Endothelial cell of umbilical vein (primary cell): ENCODE data around the gene OTP. TPM values are rescaled to one million over a fixed set of nuclear protein-coding genes. Genes with fewer than 3 reads are reported as not detected.
"Not testable (repeated sequence)": the region's sequence is repeated elsewhere in the genome, so short reads cannot be mapped to it uniquely, and the experiment has no call there.

Source experiments
- BruUV-seq: library from RNA; stranded (reverse); fragments of 400-500 nt; replicated peaks from 2 replicates; lab custom pipeline; 2021; lab: Mats Ljungman, UMichigan
- CTCF ChIA-PET: fragments of 300-600, 350-600 bp; sonication (Branson Sonifier 250); formaldehyde crosslinking; loops from one replicate; lab custom pipeline; 2021; ENCODE audit warnings: antibody characterized with exemption, inconsistent platforms; lab: Charles Lee
- POLR2A ChIA-PET: fragments of 300-600, 350-600 bp; sonication (Branson Sonifier 250); formaldehyde crosslinking; loops from one replicate; lab custom pipeline; 2021; ENCODE audit warnings: antibody characterized with exemption, inconsistent platforms; lab: Charles Lee
- DNase-seq: peaks from one replicate; pipeline ENCODE4 v3.0.0-alpha.2; 2011; ENCODE audit warnings: low read depth, low spot score
- FAIRE-seq: peaks from 2 replicates; lab custom pipeline; 2011; peaks lifted over from hg19 to GRCh38; lab: Jason Lieb, UNC
- H2AFZ ChIP-seq: 2 replicates; pipeline ENCODE4 v1.6.0; 2012; ENCODE audit warnings: low read depth, low read length, control low read depth, inconsistent platforms
- H3K27ac ChIP-seq: 2 replicates; pipeline ENCODE4 v1.5.1; 2011; ENCODE audit warnings: low read depth, mild to moderate bottlenecking, control low read depth, low read length, moderate library complexity; ENCODE audit not compliant: insufficient read depth
- H3K27me3 ChIP-seq, 2 experiments: 2 replicates each; pipeline versions ENCODE4 v1.6.0 to v1.6.1; 2011; ENCODE audit warnings: low read length in 2 of 2, mixed read lengths in 1 of 2; ENCODE audit not compliant: control insufficient read depth in 2 of 2, insufficient read depth in 2 of 2
- H3K36me3 ChIP-seq, 2 experiments: 2 replicates in 1 of 2; 3 replicates in 1 of 2; pipeline ENCODE4 v1.5.1; 2011; ENCODE audit warnings: low read length in 2 of 2, mild to moderate bottlenecking in 1 of 2, moderate library complexity in 1 of 2; ENCODE audit not compliant: control insufficient read depth in 2 of 2, insufficient read depth in 2 of 2; ENCODE audit errors: extremely low read depth in 1 of 2
- H3K4me1 ChIP-seq: 3 replicates; pipeline ENCODE4 v1.5.1; 2011; ENCODE audit warnings: mild to moderate bottlenecking, low read length; ENCODE audit not compliant: control insufficient read depth, insufficient read depth; ENCODE audit errors: extremely low read depth
- H3K4me2 ChIP-seq: 2 replicates; pipeline ENCODE4 v1.6.1; 2011; ENCODE audit warnings: low read length, control low read depth, mixed read lengths; ENCODE audit not compliant: insufficient read depth
- H3K4me3 ChIP-seq, 3 experiments: fragments of 200-600 bp in 1 of 3; sonication (generic), shearing (Covaris generic) in 1 of 3; replicated peaks in 1 of 3; 2 replicates each; pipeline ENCODE4 v1.5.1; 2011 to 2016; ENCODE audit warnings: control low read depth in 3 of 3, low read length in 3 of 3, mild to moderate bottlenecking in 2 of 3, inconsistent platforms in 1 of 3, low read depth in 1 of 3, moderate library complexity in 1 of 3; ENCODE audit not compliant: insufficient read depth in 1 of 3
- H3K79me2 ChIP-seq: 2 replicates; pipeline ENCODE4 v1.6.0; 2012; ENCODE audit warnings: low read length, inconsistent platforms; ENCODE audit not compliant: control insufficient read depth, insufficient read depth
- H3K9ac ChIP-seq: replicated peaks from 2 replicates; pipeline ENCODE3; 2011; ENCODE audit warnings: low read length, control low read depth; ENCODE audit not compliant: insufficient read depth; ENCODE audit errors: extremely low read depth
- H3K9me1 ChIP-seq: replicated peaks from 3 replicates; pipeline ENCODE4 v1.6.0; 2011; ENCODE audit warnings: mild to moderate bottlenecking, low read length; ENCODE audit not compliant: control insufficient read depth, insufficient read depth; ENCODE audit errors: extremely low read depth
- H3K9me3 ChIP-seq: replicated peaks from 2 replicates; pipeline ENCODE4 v1.5.1; 2012; ENCODE audit warnings: low read length, inconsistent platforms; ENCODE audit not compliant: control insufficient read depth, insufficient read depth
- H4K20me1 ChIP-seq: replicated peaks from 2 replicates; pipeline ENCODE3; 2011; ENCODE audit warnings: mild to moderate bottlenecking, low read length; ENCODE audit not compliant: control insufficient read depth, insufficient read depth; ENCODE audit errors: extremely low read depth
- CTCF ChIP-seq, 2 donors: IDR thresholded peaks; 1 replicate in 1 of 2; 2 replicates in 1 of 2; pipeline ENCODE4 v1.5.1; 2011; ENCODE audit warnings: low read length in 2 of 2, mild to moderate bottlenecking in 2 of 2, moderate library complexity in 2 of 2, control low read depth in 1 of 2, inconsistent platforms in 1 of 2, low read depth in 1 of 2; ENCODE audit not compliant: insufficient read depth in 1 of 2; ENCODE audit errors: extremely low read depth in 1 of 2
- EZH2 ChIP-seq: IDR thresholded peaks from 2 replicates; pipeline ENCODE4 v1.6.1; 2012; ENCODE audit warnings: borderline replicate concordance, low read depth, mild to moderate bottlenecking, moderate library complexity, low read length, inconsistent platforms; ENCODE audit not compliant: severe bottlenecking
- FOS ChIP-seq: IDR thresholded peaks from 2 replicates; pipeline ENCODE4 v1.6.1; 2011; ENCODE audit warnings: mild to moderate bottlenecking, low read length, moderate library complexity, borderline replicate concordance; ENCODE audit not compliant: insufficient read depth
- GATA2 ChIP-seq: IDR thresholded peaks from 2 replicates; pipeline ENCODE4 v1.7.0; 2011; ENCODE audit warnings: low read depth, mild to moderate bottlenecking, moderate library complexity, mixed read lengths, low read length; ENCODE audit not compliant: insufficient read length, insufficient read depth
- JUN ChIP-seq: IDR thresholded peaks from 2 replicates; pipeline ENCODE4 v1.6.1; 2011; ENCODE audit warnings: borderline replicate concordance, low read depth; ENCODE audit not compliant: insufficient read length, insufficient read depth
- MAX ChIP-seq: IDR thresholded peaks from 2 replicates; pipeline ENCODE4 v1.6.1; 2011; ENCODE audit not compliant: insufficient read depth, insufficient read length
- MYC ChIP-seq: IDR thresholded peaks from one replicate; pipeline ENCODE4 v1.6.1; 2011; ENCODE audit warnings: mild to moderate bottlenecking, low read depth, low read length
- POLR2A ChIP-seq: IDR thresholded peaks from 2 replicates; pipeline ENCODE4 v1.6.1; 2012; ENCODE audit warnings: low read depth, mild to moderate bottlenecking, control low read depth, low read length
- POLR2AphosphoS5 ChIP-seq: IDR thresholded peaks from 2 replicates; pipeline ENCODE4 v1.6.1; 2012; ENCODE audit warnings: low read depth, mild to moderate bottlenecking, control low read depth, low read length, moderate library complexity; ENCODE audit not compliant: insufficient read depth
- dilution Hi-C: fragments of 300-500 bp; cut with MboI; formaldehyde crosslinking; loops from one replicate; pipeline ENCODE4 v1.15.0; 2019; ENCODE audit warnings: low sequenced_read_pairs; ENCODE audit not compliant: extremely low pct_ligation_motif_present
- intact Hi-C: fragments of 100-400 bp; cut with micrococcal nuclease; formaldehyde crosslinking; loops from one replicate; pipeline ENCODE4 v1.10.0; 2022
- polyA plus RNA-seq, 4 experiments: library from polyadenylated mRNA; depleted of rRNA in 3 of 4; stranded (reverse) in 3 of 4; unstranded in 1 of 4; fragments of >200 nt; gene quantifications; 2 replicates each; pipeline versions ENCODE4 v1.2.1 to v1.2.3, GENCODE V29; 2011 to 2012; ENCODE audit warnings: missing spikeins in 1 of 4
- total RNA-seq: library from RNA; stranded (reverse); gene quantifications from 2 replicates; pipeline ENCODE4 v1.2.3, GENCODE V29; 2021

Gene OTP
- total and polyA plus RNA-seq, 2 donors (not counting 3 experiments of a cell fraction or from before 2014, with no cell fraction given), result not detected

- H3K4me3 ChIP-seq, result no peak overlapping the region
- peaks cover 8 to 11% of the 10 kb centered on the region in 2 experiments for H3K27me3 ChIP-seq
- no peaks in the 10 kb centered on the region for H3K4me1 ChIP-seq
- H2AFZ ChIP-seq, result no peak overlapping the region
- dilution Hi-C loops, result no loop called here
- no peaks in the 10 kb centered on the region for H3K36me3 ChIP-seq
- H3K27ac ChIP-seq, result no peak overlapping the region
- ChIA-PET CTCF (no interaction called here), POLR2A (no interaction called here)
- no peak for DNase-seq
- H4K20me1 ChIP-seq, result no peaks in the 10 kb centered on the region
- no peak overlapping the region for H3K4me2 ChIP-seq
- TF ChIP-seq EZH2 (no peak), GATA2 (no peak), POLR2AphosphoS5 (no peak), POLR2A (no peak), CTCF (IDR thresholded peaks at IDR 0.05; ENCODE audit: extremely low read depth in 1 of 2, insufficient read depth in 1 of 2, low read depth in 1 of 2, low read length in 2 of 2) (no peak), MAX (no peak), FOS (no peak), JUN (no peak), MYC (no peak)
- H3K9ac ChIP-seq, result no peak overlapping the region
- BruUV-seq, result no TSS peak
- no peaks in the 10 kb centered on the region for H3K79me2 ChIP-seq
- no peaks in the 10 kb centered on the region for H3K9me3 ChIP-seq
- no peaks in the 10 kb centered on the region for H3K9me1 ChIP-seq
- no peak for FAIRE-seq
- intact Hi-C loops, result no loop called here
Observed at GRCh38 chr5:77616920-77617319, 21.6 kb downstream of the OTP start.

GRCh38 chr5:77608927-77609326 lies 29.6 kb downstream of the OTP start:
- POLR2A ChIA-PET, BruUV-seq: not testable (repeated sequence)

More at GRCh38 chr5:77608927-77609326, 29.6 kb downstream of the OTP start:
- H3K9me3 ChIP-seq, dilution Hi-C loops, H3K4me3 ChIP-seq, H3K79me2 ChIP-seq, H4K20me1 ChIP-seq, H2AFZ ChIP-seq, H3K4me2 ChIP-seq, FAIRE-seq, H3K27ac ChIP-seq, intact Hi-C loops, H3K4me1 ChIP-seq, H3K27me3 ChIP-seq, H3K9me1 ChIP-seq, DNase-seq, H3K9ac ChIP-seq, H3K36me3 ChIP-seq: not testable (repeated sequence)
- CTCF ChIA-PET, result interaction anchor here (0.9 kb wide), 1 partner anchor 9 kb away, joined by 3 read pairs; no protein-coding TSS in a partner anchor
